GM19452 (cell line): ENCODE data around the gene TTI1.
A peak's percentile ranks its signal among the peaks of the same experiment; 100 is the strongest.
"Not testable (repeated sequence)": the region's sequence is repeated elsewhere in the genome, so short reads cannot be mapped to it uniquely, and the experiment has no call there.

ENCODE experiments used
- ATAC-seq: cut with Tn5 transposase; IDR thresholded peaks from one replicate; pipeline ENCODE4 v1.9.1; 2021; ENCODE audit not compliant: unreplicated experiment

TTI1 gene

DNA sequence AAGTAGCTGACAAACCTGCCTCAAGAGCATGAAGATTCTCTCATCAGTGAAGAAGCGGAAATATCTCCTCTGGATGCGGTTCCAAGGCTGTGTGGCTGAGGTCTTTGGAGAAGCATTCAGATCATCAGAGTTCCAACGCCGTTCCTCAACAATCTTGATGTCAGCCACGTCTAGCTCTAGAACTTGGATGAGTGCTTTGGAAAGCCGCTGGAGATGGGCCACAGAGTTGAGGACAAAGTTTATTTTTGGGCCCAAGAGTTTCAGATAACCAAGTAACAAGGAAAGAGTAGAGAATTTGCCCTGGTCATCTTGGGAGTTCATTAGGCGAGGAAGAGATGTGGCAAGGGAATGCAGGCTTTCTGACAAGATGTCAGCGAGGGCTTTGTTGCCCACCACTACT is 20.9 kb downstream of the TTI1 start:
- ATAC-seq: no peak

DNA sequence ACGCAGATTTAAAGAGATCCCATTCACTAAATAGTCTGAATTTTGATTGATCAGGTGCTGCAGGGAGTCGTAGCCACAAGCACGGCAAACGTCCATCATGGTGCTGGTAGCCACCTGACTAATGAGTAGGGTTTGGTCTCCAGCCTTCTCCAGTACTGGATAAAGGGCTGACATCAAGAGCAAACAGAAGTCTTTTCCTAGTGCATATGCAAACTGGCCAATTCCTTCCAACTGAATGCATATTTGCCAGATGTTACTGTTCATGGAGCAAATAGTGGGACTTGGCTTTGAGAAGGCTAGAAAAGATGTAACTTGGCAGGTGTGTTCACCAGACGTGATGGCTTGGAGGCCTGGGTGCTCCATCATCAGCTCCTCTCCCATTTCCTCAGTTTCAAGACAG is 21.6 kb downstream of the TTI1 start:
- ATAC-seq: no peak

- ATAC-seq: not testable (repeated sequence)
Observed at GRCh38 chr20:38009416-38009815, 23.8 kb downstream of the TTI1 start.

DNA sequence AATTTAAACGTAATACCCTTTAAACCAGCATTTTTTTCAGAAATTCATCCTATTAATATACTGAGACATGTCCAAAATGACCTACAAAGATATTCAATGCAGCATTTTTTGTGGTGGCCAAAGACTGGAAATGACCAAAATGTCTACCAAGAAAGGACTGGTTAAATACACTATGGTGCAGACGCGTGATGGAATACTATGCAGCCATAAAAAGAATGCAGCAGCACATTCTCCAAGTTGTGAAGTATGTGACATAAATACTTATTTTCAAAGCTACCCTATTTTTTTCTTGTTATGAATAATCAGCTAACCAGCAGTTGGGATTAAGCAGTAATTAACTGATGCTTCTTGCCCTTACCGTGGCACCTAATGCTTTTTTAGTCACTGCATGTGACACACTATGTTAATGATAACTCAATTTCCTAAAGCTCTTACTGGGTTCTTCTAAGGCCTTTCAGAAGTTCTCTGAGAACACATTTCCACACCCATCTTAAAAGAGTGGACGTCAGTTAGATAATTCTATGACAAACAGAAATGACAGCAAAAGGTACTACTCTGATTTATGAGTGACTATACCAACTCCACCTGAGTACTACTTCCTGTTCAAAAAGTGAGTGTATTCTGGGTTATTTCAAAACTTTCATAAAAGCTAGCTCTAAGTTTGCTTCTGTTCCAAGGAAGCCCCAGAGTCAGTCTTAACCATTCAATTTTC is 24.9 kb downstream of the TTI1 start:
- ATAC-seq: no peak

- ATAC-seq: no peak
Observed at GRCh38 chr20:38007526-38007925, 25.7 kb downstream of the TTI1 start.

DNA sequence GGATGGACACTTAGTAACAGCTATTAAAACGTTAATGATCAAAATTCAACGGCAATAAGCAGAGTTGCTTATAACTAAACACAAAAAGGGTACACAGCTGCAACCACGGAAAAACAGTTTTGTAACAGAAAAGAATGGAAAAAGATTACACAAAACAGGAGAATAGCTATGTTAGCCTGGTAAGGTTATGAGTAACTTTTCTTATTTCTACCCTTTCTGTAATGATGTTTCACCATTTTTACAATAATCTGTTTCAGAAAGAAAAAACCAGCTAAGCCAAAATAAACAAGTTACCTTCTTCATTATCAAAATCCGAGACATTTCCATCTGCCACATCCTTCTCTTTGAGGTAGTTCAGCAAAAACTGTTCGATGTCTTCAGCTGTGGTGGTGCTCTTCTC is 27.4 kb downstream of the TTI1 start:
- ATAC-seq: no peak

DNA sequence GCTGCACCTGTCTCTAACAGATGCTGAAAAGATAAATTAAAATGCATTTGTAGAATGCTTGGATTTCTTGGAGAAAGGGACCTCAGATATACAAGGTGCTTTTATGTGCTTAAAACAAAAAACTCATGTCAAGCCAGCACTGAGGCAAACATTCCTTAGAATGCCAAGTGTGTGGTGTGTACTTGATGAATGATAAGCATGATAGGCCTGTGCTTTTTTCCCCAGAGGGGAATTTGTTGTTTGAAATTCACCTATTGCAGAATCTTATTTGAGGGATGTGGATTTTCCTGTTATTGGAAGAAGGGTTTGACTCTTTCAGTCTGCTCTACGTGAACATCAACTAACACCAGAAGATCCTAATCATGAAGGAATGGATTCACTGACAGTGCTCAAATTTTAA is 28.8 kb downstream of the TTI1 start:
- no peak for ATAC-seq

DNA sequence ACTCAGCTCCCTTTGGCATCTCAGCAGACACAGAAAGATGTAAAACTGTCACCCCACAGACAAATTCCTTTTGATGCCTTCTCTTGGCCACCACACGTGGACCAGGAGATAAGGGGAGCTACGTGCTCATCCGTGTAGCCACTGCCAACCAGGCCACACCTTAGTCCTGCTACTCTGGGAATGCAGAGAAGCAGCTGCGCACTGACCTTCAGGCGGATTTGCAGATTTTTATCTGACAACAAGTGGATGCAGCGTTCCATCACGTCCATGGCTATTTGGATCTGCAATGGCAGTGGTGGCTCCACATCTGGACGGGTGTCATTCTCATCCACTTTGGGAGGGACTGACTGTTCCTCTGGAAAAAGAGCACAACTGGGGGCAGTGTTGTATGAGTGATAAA is 30.8 kb downstream of the TTI1 start:
- ATAC-seq: no peak

DNA sequence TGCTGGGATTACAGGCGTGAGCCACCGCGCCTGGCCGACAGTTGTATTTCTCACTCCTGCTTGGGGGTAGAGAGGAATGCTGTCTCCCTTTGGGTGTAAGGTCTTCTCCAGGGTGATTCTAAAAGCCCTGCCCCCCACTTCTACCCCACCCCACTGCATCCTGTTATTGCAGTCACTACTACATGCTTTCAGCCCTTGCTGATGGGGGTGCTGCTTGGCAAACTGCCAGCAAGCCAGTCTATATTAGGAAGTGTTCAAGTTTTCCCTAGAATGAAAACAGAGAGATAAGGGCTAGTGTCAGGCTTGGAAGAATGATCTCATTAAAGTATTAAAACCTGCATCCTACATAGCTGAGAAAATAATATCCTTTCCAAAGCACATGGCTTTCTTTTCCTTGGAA is 31.3 kb downstream of the TTI1 start:
- no peak for ATAC-seq

DNA sequence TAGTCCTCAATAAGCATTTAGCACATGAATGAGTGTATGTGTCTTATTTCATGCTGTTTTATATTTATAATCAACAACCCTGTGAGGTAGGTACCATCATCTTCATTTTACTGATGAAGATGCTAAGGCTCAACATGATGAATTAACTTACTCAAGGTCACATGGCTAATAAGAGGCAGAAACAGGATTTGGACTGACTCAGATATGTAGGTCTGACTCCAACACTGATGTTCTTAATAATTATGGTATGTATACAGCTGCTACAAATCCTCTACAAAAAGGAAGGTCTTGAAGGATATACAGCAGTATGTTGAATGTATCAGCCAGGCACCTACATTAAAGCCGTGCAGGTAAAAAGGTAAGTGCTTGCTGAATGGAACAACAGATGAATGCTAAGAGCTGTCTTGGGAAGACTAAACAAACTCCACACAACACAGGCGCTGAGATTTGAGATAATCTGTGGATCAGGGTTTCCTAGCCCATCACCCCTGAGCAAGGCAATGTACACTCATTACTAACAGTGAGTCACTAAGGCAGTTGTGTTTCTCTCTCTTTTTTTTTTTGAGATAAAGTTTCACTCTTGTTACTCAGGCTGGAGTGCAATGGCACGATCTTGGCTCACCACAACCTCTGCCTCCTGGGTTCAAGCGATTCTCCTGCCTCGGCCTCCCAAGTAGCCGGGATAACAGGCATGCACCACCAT is 31.9 kb downstream of the TTI1 start:
- ATAC-seq: no peak

GRCh38 chr20:38000293-38000692 is 33.0 kb downstream of the TTI1 start:
- ATAC-seq: no peak

DNA sequence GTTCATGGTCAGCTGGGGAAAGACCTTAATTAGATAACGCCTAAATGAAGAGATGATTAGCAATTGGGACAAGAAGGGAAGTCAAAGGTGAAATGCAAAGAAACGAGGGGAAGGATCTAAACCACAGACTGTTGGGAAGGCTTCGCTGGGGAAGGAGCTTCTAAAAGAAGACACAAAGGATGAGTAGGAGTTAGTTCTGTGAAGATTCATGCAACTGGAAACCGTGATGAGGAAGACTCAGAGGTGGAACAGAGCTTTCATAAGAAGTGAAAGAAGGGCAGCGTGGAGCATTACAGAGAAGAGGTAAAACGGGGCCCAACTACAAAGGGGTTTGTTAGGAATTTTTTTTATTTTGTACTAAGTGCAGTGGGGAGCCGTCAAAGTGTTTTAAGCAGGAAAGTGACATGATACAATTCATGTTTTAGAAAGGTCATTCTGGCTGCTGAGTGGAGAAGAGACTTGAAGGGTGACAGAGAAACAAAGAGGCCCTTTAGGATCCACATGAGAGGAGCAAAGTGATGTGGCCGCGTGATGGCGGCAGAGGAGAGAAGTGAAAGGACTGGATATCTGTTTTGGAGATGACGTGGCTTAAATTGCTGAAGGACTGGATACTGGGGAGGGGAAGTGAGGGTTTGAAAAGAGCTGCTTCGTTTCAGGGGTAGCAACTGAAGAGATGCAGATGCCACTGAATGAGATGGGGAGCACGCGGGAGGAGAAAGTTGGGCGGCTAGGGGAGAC is 33.6 kb downstream of the TTI1 start:
- no peak for ATAC-seq

DNA sequence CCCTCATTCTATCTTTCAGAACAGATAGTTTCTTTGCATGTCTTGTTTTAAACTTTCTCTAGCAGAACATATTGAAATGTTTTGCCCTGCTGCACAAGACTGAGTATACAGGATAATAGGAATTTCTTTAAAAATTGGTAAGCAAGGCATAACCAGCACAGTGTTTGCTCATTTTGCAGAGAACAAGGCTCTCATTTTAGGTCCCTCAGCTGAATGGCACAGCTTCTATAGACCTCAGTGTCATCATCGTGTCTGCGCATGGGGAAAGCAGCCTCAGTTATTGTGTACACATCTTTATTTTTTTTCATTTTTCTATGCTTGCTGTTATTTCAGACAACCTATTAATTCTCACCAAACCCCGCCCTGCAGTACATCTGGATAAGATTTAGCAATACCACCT is 35.7 kb downstream of the TTI1 start:
- ATAC-seq: no peak

GRCh38 chr20:37995856-37996605 is 37.2 kb downstream of the TTI1 start:
- no peak for ATAC-seq

GRCh38 chr20:37994512-37994911 is 38.7 kb downstream of the TTI1 start:
- ATAC-seq: no peak

GRCh38 chr20:37992802-37993409 is 40.4 kb downstream of the TTI1 start:
- no peak for ATAC-seq

DNA sequence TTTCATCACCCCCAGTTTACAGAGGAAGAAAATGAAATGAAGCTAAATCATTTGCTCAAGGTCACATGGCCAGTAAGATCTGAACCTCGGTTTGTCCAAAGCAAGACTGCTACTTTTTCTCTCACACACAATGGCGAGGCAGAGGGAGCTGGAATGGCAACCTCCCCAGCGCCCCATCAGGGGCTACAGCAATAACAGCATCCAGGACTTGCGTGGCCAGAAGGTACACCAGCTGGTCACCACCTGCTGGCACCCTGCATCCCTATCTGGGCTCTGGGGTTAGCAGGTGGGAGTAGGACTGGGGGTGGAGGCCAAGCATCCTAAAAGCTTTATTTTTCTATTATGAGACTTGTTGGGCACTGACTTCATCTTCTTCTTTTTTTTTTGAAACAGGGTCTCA is 41.3 kb downstream of the TTI1 start:
- no peak for ATAC-seq

DNA sequence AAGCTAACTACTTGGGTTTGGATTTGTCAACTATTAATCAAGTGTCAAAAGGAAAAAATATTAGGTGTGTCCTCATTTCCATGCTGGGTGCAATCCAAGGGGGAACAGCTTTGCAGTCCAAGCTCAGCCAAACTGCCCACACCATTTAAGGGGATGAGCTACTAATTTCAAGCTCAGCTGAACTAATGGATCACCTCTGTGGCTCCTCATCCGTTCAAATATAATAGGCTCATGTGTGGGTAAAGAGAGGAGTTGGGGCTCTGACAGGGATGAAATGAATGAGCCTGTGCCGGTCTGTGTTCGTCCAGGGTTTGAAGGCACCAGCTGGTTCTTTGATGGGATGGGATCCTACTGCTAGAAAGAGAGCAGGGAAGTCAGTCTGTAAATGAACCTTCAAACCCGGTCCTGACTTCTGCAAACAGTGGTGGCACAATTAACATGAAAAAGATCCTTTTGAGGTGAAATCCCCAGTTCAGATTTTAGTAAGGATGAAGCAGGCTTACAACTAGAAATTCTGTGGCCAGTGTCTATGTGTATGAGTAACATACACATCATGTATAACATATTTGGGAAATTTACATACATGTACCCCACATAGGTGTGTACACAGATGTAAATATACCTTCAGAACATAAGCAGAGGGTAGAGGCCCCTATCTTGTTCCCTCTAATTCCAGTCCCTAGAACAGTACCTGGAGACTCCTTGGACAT is 41.9 kb downstream of the TTI1 start:
- ATAC-seq: no peak

- peak; percentile 97 for ATAC-seq
Observed at GRCh38 chr20:37990571-37991151, 42.6 kb downstream of the TTI1 start.
